ENCODE data around the gene AP5Z1.

DNA sequence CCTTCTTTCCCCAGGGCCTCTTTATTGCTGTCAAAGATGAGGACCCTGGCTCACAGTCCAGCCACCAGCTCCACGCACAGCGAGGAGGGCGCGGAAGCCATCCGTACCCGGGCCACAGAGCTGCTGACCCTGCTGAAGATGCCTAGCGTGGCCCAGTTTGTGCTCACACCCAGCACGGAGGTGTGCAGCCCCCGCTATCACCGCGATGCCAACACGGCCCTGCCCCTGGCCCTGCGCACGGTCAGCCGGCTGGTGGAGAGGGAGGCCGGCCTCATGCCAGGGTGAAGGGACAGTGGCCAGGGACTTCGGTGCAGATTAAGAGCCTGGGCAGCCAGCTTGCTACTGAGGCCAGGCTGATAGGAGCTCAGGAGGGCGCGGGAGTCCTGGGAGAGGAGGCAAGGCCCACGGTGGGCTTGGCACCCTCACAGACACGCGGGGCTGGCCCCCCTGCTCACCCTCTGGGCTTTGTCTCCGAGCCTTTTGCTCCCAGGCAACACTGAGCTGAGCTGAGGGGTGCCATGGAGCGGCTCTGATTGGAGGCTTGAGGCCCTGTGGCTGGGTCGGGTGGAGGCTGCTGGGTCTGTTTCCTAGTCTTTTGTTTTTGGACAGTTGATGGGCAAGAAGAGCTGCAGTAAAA is 15.8 kb downstream of the AP5Z1 start:
- TF ChIP-seq, protein P1, sequence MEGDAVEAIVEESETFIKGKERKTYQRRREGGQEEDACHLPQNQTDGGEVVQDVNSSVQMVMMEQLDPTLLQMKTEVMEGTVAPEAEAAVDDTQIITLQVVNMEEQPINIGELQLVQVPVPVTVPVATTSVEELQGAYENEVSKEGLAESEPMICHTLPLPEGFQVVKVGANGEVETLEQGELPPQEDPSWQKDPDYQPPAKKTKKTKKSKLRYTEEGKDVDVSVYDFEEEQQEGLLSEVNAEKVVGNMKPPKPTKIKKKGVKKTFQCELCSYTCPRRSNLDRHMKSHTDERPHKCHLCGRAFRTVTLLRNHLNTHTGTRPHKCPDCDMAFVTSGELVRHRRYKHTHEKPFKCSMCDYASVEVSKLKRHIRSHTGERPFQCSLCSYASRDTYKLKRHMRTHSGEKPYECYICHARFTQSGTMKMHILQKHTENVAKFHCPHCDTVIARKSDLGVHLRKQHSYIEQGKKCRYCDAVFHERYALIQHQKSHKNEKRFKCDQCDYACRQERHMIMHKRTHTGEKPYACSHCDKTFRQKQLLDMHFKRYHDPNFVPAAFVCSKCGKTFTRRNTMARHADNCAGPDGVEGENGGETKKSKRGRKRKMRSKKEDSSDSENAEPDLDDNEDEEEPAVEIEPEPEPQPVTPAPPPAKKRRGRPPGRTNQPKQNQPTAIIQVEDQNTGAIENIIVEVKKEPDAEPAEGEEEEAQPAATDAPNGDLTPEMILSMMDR (conservative IDR thresholded peaks at IDR 0.05 in 1 of 2, IDR thresholded peaks at IDR 0.05 in 1 of 2; ENCODE audit: extremely low read depth in 1 of 2, insufficient read depth in 1 of 2, low read depth in 1 of 2, low read length in 2 of 2): no peak
- TF ChIP-seq EZH2 (IDR thresholded peaks at IDR 0.05; ENCODE audit: borderline replicate concordance, low read length): no peak
